ENCODE results near the gene DCAF8L1. TPM values are rescaled to one million over a fixed set of nuclear protein-coding genes. Genes with fewer than 3 reads are reported as not detected.

Gene DCAF8L1
- total and polyA plus RNA-seq, 2 of the 4 experiments (the other 2 are of a cell fraction), result not detected

DNA sequence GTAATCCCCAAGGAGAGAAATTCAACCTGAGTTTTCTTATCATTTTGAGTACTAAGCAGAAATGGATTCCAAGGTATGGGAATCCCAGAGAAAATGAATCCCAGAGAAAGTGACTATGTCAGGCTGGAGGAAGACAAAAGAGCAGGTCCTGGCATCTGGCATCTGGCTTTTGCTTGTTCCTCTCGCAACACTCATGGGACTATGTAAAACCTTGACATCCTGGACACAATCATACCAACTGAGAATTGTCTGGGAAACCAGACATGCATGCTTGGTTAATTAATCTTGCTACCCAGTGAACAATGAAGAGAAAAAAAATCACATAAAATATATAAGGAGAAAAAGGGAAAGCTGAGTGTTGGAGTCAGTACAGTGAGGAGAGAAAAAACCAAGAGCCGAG is 12.9 kb downstream of the DCAF8L1 start:
- H4K20me1 ChIP-seq (ENCODE audit: insufficient read depth, low read length), result no peaks in the 10 kb centered on the region
- H3K9me1 ChIP-seq (ENCODE audit: insufficient read depth, low read length), result no peaks in the 10 kb centered on the region
- H3K4me2 ChIP-seq (ENCODE audit: low read depth, low read length), result no peak overlapping the region
- BruUV-seq (replicated peaks), result no TSS peak
- no peak overlapping the region for H4K8ac ChIP-seq (ENCODE audit: low read depth in 2 of 2, low read length in 2 of 2)
- no peak overlapping the region for H3K14ac ChIP-seq (replicated peaks; ENCODE audit: low read depth, low read length)
- H4K5ac ChIP-seq (ENCODE audit: low read depth, low read length), result no peak overlapping the region
- no peak overlapping the region for H2AK9ac ChIP-seq (replicated peaks; ENCODE audit: low read depth, low read length, poor library complexity)
- ChIA-PET CTCF (no interaction called here), POLR2A (ENCODE audit: unreplicated experiment) (no interaction called here)
- no peaks in the 10 kb centered on the region for H3K36me3 ChIP-seq (ENCODE audit: control insufficient read depth, insufficient read depth, low read length)
- H4K91ac ChIP-seq (ENCODE audit: insufficient read depth, low read depth, low read length), result no peak overlapping the region
- no peak overlapping the region for H2BK5ac ChIP-seq (ENCODE audit: low read depth, low read length, poor library complexity, severe bottlenecking)
- no peak overlapping the region for H2BK15ac ChIP-seq (ENCODE audit: low read depth, low read length)
- TF ChIP-seq NFE2L2 (IDR thresholded peaks at IDR 0.05; ENCODE audit: low read depth, low read length) (no peak), MAZ (IDR thresholded peaks at IDR 0.05; ENCODE audit: borderline replicate concordance, low read depth, low read length) (no peak), RCOR1 (IDR thresholded peaks at IDR 0.05; ENCODE audit: insufficient replicate concordance, low read length) (no peak), MAFK (IDR thresholded peaks at IDR 0.05; ENCODE audit: low read depth, low read length) (no peak), MXI1 (IDR thresholded peaks at IDR 0.05; ENCODE audit: borderline replicate concordance, low read depth, low read length) (no peak), RFX5 (IDR thresholded peaks at IDR 0.05; ENCODE audit: low read depth, low read length) (no peak), FOS (IDR thresholded peaks at IDR 0.05; ENCODE audit: low read depth, low read length) (no peak), SMC3 (IDR thresholded peaks at IDR 0.05; ENCODE audit: low read depth, low read length) (no peak), POLR2A (IDR thresholded peaks at IDR 0.05; ENCODE audit: low read depth, low read length) (no peak)
- TF ChIP-seq, protein P1, sequence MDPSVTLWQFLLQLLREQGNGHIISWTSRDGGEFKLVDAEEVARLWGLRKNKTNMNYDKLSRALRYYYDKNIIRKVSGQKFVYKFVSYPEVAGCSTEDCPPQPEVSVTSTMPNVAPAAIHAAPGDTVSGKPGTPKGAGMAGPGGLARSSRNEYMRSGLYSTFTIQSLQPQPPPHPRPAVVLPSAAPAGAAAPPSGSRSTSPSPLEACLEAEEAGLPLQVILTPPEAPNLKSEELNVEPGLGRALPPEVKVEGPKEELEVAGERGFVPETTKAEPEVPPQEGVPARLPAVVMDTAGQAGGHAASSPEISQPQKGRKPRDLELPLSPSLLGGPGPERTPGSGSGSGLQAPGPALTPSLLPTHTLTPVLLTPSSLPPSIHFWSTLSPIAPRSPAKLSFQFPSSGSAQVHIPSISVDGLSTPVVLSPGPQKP (IDR thresholded peaks at IDR 0.05; ENCODE audit: borderline replicate concordance, low read depth, low read length), result no peak
- no peaks in the 10 kb centered on the region for H3K27me3 ChIP-seq (ENCODE audit: control insufficient read depth, insufficient read depth, low read length)
- no peak for DNase-seq
- H2AFZ ChIP-seq (replicated peaks; ENCODE audit: low read length, poor library complexity), result no peak overlapping the region
- H2BK120ac ChIP-seq (ENCODE audit: low read depth, low read length), result no peak overlapping the region
- H3K9me3 ChIP-seq (ENCODE audit: control insufficient read depth, insufficient read depth, low read length), result no peaks in the 10 kb centered on the region
- intact Hi-C loops (cut with micrococcal nuclease), result no loop called here
- H2BK20ac ChIP-seq (ENCODE audit: low read depth, low read length), result no peak overlapping the region
- H3K4ac ChIP-seq (ENCODE audit: low read depth, low read length), result no peak overlapping the region
- no CpG with 5 or more reads among the region's 2 CpGs for WGBS, 2 experiments (ENCODE audit: extremely low coverage in 2 of 2, insufficient read length in 1 of 2)
- H3K79me1 ChIP-seq (ENCODE audit: low read depth in 1 of 2, low read length in 2 of 2), result no peaks in the 10 kb centered on the region
- H3K9ac ChIP-seq (ENCODE audit: low read depth, low read length), result no peak overlapping the region
- dilution Hi-C loops (cut with HindIII; ENCODE audit: low sequenced_read_pairs, unreplicated experiment), result no loop called here
- H3K23ac ChIP-seq (ENCODE audit: low read depth, low read length), result no peak overlapping the region
- no peak overlapping the region for H3K27ac ChIP-seq (ENCODE audit: insufficient read depth, low read length)
- no peak overlapping the region for H3K18ac ChIP-seq (ENCODE audit: low read depth, low read length)
- H3K4me1 ChIP-seq (ENCODE audit: control insufficient read depth, insufficient read depth, low read length), result no peaks in the 10 kb centered on the region
- no peak overlapping the region for H2AK5ac ChIP-seq (ENCODE audit: low read depth, low read length)
- in situ Hi-C loops (cut with MboI; ENCODE audit: low sequenced_read_pairs), result no loop called here
- no peak for ATAC-seq (ENCODE audit: low read depth)
- H3K56ac ChIP-seq (ENCODE audit: extremely low read depth, insufficient read depth, low read length), result no peak overlapping the region
- no peak overlapping the region for H3K4me3 ChIP-seq (ENCODE audit: insufficient read depth, low read depth, low read length)
